HG03558 (cell line): ENCODE data around the gene CYP4Z1.
"Not testable (repeated sequence)": the region's sequence is repeated elsewhere in the genome, so short reads cannot be mapped to it uniquely, and the experiment has no call there.

ENCODE experiments used
- ATAC-seq: cut with Tn5 transposase; IDR thresholded peaks from one replicate; pipeline ENCODE4 v1.9.1; 2021; ENCODE audit warnings: moderate number of reproducible peaks; ENCODE audit not compliant: unreplicated experiment; ENCODE audit errors: extremely low read depth

The CYP4Z1 gene

GRCh38 chr1:47124834-47125233, 57.8 kb downstream of the CYP4Z1 start:
- ATAC-seq = not testable (repeated sequence)

DNA sequence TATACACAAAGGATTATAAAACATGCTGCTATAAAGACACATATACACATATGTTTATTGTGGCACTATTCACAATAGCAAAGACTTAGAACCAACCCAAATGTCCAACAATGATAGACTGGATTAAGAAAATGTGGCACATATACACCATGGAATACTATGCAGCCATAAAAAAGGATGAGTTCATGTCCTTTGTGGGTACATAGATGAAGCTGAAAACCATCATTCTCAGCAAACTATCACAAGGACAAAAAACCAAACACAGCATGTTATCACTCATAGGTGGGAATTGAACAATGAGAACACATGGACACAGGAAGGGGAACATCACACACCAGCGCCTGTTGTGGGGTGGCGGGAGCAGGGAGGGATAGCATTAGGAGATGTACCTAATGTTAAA, 60.0 kb downstream of the CYP4Z1 start:
- ATAC-seq = not testable (repeated sequence)

DNA sequence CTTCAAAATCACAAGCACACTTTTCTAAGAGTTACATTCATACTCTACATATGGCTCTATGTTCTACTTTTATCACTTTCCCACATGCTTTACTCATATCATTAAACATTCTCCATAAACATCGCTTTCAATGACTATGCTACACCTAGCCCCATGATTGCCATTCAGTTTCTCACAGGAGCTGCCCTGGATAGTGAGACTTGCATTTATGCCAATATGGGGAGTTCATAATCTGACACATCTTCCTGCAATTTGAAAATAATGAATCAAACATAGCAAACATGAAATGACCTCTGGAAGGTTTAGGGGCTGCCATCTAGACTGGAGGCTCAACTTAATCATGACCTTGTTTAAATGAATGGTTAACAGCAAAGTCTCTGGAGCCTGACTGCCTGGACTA, 61.2 kb downstream of the CYP4Z1 start:
- ATAC-seq = no peak

DNA sequence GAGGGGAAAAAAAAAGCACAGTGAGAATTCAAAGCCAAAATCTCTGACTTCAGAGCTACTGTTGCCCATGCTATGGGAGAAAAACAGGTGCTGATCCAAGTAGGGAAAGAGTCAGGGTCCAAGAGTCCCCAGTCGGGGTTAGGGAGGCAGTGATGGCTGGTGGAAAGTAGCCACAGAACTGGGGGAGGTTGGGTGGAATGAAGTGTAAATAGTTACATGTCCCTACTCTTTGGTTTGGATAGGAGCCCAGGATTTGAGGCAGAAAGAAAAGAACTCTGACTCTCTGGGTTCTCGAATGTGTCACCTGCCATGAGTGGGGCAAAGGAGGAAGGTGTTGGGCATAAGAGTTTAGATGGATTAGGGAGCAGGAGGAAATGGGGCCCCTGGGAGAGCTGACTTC, 61.8 kb downstream of the CYP4Z1 start:
- ATAC-seq = not testable (repeated sequence)

GRCh38 chr1:47129489-47130230, 62.6 kb downstream of the CYP4Z1 start:
- not testable (repeated sequence) for ATAC-seq

- ATAC-seq = not testable (repeated sequence)
Observed at GRCh38 chr1:47132665-47133064, 65.6 kb downstream of the CYP4Z1 start.

DNA sequence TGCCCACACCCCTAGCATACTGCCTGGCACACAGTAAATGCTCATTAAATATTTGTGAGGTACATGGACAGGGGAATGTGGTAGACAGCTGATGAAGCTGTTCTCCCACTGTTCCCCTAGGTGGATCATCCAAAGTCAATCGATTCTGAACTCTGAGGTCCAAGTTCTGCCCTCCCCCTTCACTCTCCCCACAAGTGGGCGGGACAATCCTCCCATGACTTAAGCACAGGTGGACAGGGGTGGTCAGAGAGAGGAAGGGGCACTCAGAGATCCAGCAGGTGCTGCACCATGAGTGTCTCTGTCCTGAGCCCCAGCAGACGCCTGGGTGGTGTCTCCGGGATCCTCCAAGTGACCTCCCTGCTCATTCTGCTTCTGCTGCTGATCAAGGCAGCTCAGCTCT, 70.2 kb downstream of the CYP4Z1 start, which contains the start of gene CYP4A22:
Gene CYP4A22 (plus strand): TSS at position 244 of the 400 bp plus-strand sequence. CDS start 45 bp downstream, at position 289.
- no peak for ATAC-seq

GRCh38 chr1:47137925-47138615, 71.0 kb downstream of the CYP4Z1 start:
- no peak for ATAC-seq

- ATAC-seq = not testable (repeated sequence)
Observed at GRCh38 chr1:47140358-47140757, 73.3 kb downstream of the CYP4Z1 start.

DNA sequence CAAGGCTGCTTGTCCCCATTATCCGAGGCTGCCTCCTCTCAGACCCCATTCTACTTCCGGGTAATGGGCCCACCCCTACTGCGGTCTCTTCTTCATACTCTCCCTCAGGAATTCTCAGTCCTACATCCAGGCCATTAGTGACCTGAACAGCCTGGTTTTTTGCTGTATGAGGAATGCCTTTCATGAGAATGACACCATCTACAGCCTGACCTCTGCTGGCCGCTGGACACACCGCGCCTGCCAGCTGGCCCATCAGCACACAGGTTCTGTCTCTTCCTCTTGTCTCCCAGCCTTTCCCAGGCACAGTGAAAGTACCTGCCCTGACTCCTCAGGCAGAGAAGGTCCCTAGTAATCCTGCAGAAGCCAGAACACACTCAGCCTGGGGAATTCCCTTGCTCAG, 76.6 kb downstream of the CYP4Z1 start:
- not testable (repeated sequence) for ATAC-seq

DNA sequence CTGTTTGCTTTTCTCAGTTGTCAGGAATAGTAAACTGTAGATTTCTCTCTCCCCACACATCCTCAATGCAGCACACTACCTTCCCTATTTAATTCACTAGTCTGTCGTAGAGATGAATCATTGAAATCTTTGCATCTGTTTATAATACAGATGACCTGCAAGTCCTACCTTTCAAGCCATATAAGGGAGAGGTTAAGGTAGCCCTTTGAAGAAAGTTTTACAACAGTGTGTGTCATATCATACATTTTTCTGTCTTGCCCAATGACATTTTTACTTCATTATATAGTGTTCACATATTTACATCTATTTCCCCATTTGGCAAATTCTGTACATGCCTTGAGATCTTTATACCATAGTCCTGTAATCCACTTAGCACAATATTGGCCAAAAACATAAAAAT, 79.5 kb downstream of the CYP4Z1 start:
- not testable (repeated sequence) for ATAC-seq

DNA sequence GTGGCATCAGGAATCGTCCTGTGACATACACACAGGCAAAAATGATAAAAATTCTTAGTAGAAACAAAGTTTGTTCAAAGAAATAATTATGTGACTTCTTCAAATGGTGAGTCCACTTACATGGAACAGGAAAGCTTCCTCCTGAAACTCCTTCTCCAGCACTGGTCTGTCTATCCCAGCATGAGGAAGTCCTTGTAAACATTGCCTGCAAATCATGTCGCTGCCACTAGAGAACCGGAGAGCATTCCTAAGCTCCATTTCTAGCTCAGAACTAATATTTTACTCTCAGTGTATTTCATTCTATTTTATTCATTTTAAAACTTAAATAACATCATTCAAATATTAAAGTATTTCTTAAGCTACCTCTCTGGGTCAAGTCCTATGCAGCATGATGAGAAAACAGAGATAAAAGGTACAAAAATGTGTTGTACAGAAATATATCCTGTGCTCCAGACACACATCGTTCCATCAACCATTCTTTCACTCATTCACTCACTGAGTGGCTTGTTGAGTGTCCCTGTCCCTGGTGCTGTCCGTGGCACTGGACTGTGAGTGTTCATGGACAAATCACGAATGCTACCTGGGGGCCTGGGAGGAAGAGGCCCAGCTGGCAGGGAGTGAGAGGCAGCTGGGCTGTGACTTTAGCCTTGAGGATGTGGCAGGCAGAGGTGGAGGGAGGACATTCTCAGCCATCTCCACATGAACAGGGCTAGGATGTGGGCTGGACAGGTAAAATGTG, 80.2 kb downstream of the CYP4Z1 start:
- ATAC-seq = no peak

DNA sequence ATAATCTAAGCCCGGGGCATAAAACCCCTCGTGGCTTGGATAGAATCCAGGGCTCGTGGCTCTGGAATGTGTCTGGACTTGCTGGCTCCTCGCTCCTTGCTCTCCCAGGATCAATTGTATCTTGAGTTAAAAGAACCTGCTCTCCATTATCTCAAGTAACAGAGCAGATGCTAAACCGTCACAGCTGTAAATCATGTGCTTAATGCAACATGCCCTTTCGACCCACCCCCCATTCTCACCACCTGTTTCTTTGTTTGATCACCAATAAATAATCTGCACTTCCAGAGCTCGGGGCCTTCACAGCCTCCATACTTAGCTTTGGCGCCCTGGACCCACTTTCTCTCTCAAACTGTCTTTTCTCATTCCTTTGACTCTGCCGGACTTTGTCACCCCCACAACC, 82.1 kb downstream of the CYP4Z1 start:
- ATAC-seq = not testable (repeated sequence)

- not testable (repeated sequence) for ATAC-seq
Observed at GRCh38 chr1:47156457-47156856, 89.4 kb downstream of the CYP4Z1 start.

- ATAC-seq = not testable (repeated sequence)
Observed at GRCh38 chr1:47157957-47158356, 90.9 kb downstream of the CYP4Z1 start.

- no peak for ATAC-seq
Observed at GRCh38 chr1:47160716-47161115, 93.7 kb downstream of the CYP4Z1 start.

- ATAC-seq = no peak
Observed at GRCh38 chr1:47161298-47162040, 94.4 kb downstream of the CYP4Z1 start.

- no peak for ATAC-seq
Observed at GRCh38 chr1:47164552-47164951, 97.5 kb downstream of the CYP4Z1 start.
